GM19455 (cell line): ENCODE data around the gene CYSLTR2.

Source experiments
- ATAC-seq: cut with Tn5 transposase; IDR thresholded peaks from one replicate; pipeline ENCODE4 v1.9.1; 2021; ENCODE audit not compliant: unreplicated experiment

Gene CYSLTR2, protein sequence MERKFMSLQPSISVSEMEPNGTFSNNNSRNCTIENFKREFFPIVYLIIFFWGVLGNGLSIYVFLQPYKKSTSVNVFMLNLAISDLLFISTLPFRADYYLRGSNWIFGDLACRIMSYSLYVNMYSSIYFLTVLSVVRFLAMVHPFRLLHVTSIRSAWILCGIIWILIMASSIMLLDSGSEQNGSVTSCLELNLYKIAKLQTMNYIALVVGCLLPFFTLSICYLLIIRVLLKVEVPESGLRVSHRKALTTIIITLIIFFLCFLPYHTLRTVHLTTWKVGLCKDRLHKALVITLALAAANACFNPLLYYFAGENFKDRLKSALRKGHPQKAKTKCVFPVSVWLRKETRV

GRCh38 chr13:48653472-48653939 is at the start of gene CYSLTR2:
CYSLTR2 (plus strand) TSS chr13:48653929; CDS start chr13:48706818, 52,889 bp downstream.
- ATAC-seq = no peak

DNA sequence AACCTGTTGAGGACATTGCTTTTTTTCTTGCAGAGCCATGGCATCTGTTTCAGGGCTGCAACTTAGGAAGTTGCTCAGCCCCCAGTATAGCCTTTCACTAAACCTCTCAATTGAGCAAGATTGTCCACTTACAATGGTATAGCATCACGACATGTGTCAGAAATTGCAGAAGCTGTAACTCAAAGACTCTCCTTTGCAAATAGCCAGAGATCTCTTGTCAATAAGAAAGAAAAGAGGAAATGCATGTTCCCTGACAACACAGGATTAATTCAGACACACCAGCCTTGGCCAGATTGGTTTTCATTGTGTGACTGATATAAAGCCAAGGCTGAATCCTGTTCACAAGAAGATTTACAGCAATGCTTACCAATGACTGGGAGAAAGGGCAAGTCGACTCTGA is 38.7 kb upstream of the CYSLTR2 start:
- ATAC-seq = no peak

DNA sequence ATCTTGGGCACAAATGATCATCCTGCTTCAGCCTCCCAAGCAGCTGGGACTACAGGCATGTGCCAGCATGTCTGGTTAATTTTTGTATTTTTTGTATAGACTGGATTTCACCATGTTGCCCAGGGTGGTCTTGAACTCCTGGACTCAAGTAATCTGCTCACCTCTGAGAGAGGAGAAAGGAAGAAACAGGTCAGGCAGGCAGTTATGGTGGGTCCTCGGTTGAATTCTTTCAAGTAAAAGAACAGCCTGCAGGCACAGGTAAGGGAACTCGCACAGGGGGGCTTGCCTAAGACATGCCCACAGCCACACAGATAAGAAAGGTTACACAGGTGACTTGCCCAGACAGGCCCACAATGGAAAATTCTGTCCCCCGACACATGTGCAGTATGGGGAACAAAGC is 34.8 kb upstream of the CYSLTR2 start:
- no peak for ATAC-seq

GRCh38 chr13:48621056-48621455 is 32.7 kb upstream of the CYSLTR2 start:
- no peak for ATAC-seq

- ATAC-seq = no peak
Observed at GRCh38 chr13:48624016-48624415, 29.7 kb upstream of the CYSLTR2 start.

DNA sequence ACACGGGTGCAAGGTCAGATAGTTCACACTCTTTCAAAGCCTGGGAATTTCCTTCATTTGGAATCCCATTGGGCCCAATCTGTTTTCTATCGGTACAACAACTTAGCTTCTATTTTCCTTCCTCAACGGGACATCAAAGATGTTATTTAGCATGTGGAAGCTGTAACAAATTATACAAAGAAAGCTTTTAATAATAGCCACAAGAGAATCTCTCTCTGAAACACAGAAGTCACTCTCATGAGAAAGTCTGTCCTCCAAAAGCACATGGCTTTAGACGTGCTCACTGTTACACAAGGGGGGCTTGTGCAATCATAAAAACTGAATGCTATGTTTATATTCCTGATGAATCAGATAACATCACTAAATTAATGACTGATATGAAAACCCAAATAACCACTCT is 28.9 kb upstream of the CYSLTR2 start:
- no peak for ATAC-seq

GRCh38 chr13:48625413-48626076 is 28.2 kb upstream of the CYSLTR2 start:
- no peak for ATAC-seq

GRCh38 chr13:48626077-48626449 is 27.7 kb upstream of the CYSLTR2 start:
- no peak for ATAC-seq

- no peak for ATAC-seq
Observed at GRCh38 chr13:48626726-48627451, 26.8 kb upstream of the CYSLTR2 start.

- ATAC-seq = no peak
Observed at GRCh38 chr13:48629277-48629676, 24.5 kb upstream of the CYSLTR2 start.

- ATAC-seq = no peak
Observed at GRCh38 chr13:48630291-48630690, 23.4 kb upstream of the CYSLTR2 start.

- ATAC-seq = no peak
Observed at GRCh38 chr13:48630773-48631172, 23.0 kb upstream of the CYSLTR2 start.

DNA sequence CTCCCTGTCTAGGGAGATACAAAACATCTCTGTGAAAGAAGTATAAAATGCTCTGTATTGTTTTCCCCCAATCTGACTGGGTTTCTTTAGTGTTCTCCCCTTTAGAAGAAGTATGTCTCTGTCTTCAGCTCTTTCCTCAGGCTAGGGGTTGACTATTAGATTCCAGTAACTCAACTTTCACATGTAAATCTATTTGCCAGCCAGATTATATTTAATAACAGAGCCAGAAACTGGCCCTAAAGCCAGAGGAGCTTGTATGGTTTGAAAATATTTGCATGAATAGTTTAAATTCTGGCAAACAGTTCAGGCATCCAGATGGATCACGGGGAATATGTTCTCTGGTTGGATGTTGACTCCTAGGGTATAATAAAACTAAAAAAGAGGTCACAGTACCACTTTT is 22.3 kb upstream of the CYSLTR2 start:
- ATAC-seq = no peak

- ATAC-seq = no peak
Observed at GRCh38 chr13:48633700-48634099, 20.0 kb upstream of the CYSLTR2 start.

- no peak for ATAC-seq
Observed at GRCh38 chr13:48634636-48635035, 19.1 kb upstream of the CYSLTR2 start.

- no peak for ATAC-seq
Observed at GRCh38 chr13:48635478-48635877, 18.3 kb upstream of the CYSLTR2 start.

- no peak for ATAC-seq
Observed at GRCh38 chr13:48636550-48636949, 17.2 kb upstream of the CYSLTR2 start.

- no peak for ATAC-seq
Observed at GRCh38 chr13:48637601-48638000, 16.1 kb upstream of the CYSLTR2 start.

GRCh38 chr13:48640767-48641166 is 13.0 kb upstream of the CYSLTR2 start:
- no peak for ATAC-seq

- no peak for ATAC-seq
Observed at GRCh38 chr13:48641404-48641803, 12.3 kb upstream of the CYSLTR2 start.

DNA sequence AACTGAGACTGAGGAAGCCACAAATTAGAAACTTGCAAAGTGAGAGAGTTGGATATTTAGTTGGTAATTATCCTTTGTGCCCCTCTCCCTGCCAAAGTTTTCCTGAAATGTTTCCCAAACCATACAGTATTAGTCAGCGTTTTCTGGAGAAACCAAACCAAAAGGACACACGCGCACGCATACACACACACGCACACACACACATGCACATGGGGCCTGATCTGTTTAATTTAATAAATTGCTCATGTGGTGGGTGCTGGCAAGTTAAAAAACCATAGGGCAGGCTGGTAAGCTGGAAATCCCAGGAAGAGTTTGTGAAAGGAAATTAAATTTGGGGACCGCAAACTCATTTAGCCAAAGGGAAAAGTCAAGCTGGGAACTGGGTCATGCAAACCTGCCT is 11.7 kb upstream of the CYSLTR2 start:
- no peak for ATAC-seq

DNA sequence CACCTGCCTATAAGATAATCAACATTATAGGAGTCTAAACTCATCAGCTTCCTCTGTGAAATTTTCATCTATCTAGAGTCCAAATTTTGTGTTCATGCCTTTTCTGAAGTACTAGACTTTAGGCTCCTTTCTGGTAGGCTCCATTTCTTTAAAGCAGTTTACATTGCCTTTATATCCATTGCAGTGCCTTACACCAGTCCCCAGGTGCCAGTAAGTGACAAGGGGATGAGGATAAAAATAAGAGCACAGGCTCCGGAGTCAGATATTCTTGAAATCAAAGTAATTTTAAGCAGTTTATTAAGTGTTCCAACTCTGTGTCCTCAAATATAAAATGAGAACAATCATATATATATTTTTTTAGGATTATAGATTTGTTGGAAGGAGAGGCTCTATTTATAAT is 10.6 kb upstream of the CYSLTR2 start:
- no peak for ATAC-seq
